Erythroblast (primary cell): ENCODE results near the gene MOCS1.

Experiments used
- GATA1 ChIP-seq: IDR thresholded peaks from 2 replicates; pipeline ENCODE4 v1.6.1; 2011; ENCODE audit warnings: low read depth, mild to moderate bottlenecking, control low read depth, low read length, moderate library complexity
- POLR2A ChIP-seq: IDR thresholded peaks from 2 replicates; pipeline ENCODE4 v1.6.1; 2011; ENCODE audit warnings: mild to moderate bottlenecking, low read length

DNA sequence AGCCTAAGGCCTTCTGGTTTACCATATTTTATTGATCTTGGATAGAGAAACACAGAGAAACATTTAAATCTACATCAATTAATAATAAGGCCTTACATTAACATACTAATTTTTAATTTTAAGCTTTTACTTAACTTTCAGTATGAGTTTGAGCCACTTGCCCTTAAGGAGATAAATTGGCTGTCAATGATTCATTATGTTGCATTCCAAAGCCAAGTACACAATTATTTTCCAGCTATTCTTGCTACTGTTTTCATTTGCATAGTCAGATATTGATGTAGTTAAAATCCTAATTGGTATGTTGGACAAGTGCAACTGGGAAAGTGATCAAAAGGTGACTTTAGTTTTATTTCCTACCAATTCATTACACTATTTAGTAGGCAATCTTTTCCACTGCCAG is 58.2 kb downstream of the MOCS1 start:
- TF ChIP-seq POLR2A: no peak
- TF ChIP-seq GATA1: no peak
